SH-SY5Y (cell line): Measurements from ENCODE around the gene SLC2A13.

Experiments used
- GATA2 ChIP-seq: IDR thresholded peaks from 2 replicates; pipeline ENCODE4 v1.6.1; 2011; ENCODE audit warnings: mild to moderate bottlenecking, low read depth, low read length
- GATA3 ChIP-seq: IDR thresholded peaks from 2 replicates; pipeline ENCODE4 v1.6.1; 2011; ENCODE audit warnings: low read depth, mild to moderate bottlenecking, low read length, moderate library complexity

The SLC2A13 gene

DNA sequence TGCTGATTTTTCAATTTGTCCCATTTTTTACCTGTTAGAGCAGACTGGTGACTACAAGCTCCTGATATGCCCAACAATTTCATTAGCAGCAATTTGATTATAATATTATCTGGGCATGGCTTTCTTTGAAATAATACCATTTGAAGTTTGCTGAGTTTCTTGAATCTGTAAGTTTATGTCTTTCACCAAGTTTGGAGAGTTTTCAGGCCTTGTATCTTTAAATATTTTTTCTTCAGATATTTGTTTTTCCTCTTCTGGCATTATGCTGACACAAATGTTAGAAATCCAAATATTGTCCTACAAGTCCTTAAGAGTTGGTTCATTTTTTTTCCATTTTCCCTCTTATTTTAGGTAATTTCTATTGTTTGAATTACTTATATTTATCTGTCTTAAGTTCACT, 30.4 kb downstream of the SLC2A13 start:
- TF ChIP-seq GATA2 (no peak), GATA3 (no peak)

DNA sequence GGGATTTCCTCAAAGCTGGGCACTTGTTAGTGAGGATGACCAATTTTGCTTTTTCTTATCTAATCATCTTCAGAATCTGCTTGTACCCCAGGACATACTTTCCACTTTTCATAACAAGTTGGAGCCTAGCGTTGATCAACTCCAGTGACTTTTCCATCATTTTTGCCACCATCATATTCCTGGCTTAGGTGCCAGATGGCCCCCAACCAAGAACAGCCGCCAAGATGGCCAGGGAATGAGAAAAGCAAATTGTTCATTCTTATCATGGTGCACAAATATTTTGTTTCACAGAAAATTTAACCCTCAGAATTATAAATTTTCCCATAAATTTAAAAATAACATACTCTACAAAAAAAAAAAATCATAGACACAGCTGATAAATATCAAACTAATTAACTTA, 37.5 kb downstream of the SLC2A13 start:
- no peak for TF ChIP-seq GATA2

DNA sequence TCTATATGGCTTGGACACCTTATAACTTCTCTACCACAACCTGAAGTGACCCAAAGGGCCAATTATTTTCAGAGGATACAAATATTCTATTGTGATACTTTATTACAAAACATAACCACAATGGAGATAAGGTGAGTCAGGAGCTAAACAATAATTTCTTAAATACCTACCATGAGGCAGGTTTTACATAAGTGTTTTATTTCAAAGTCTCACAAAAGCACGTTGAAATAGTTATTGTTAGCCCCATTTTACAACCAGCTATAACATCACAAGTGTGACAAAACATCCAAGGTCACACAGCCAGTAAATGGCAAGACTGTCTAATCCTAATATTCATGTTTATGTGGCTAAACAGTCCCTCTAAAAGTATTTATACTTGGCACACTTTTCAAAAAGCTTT, 40.2 kb downstream of the SLC2A13 start:
- no peak for TF ChIP-seq GATA3
- TF ChIP-seq GATA2 = no peak

DNA sequence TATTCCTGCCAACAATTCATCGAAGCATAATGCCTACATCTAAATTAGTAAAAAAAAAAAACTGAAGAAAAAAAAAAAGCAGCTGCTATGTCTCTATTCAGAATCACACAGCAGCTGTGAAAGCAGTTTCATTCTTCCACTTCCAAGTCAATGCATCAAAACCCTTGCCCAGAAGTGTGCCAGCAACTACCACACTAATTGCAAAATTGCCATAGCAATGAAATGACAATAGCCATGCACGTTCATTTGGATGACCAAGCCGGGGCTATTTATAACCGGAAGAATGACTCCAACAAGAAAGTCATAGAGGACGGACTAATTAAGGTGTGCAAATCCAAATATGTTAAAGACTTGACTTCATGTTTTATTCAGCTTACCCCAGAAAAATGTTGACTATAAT, 42.5 kb downstream of the SLC2A13 start:
- TF ChIP-seq GATA2 (no peak), GATA3 (no peak)

DNA sequence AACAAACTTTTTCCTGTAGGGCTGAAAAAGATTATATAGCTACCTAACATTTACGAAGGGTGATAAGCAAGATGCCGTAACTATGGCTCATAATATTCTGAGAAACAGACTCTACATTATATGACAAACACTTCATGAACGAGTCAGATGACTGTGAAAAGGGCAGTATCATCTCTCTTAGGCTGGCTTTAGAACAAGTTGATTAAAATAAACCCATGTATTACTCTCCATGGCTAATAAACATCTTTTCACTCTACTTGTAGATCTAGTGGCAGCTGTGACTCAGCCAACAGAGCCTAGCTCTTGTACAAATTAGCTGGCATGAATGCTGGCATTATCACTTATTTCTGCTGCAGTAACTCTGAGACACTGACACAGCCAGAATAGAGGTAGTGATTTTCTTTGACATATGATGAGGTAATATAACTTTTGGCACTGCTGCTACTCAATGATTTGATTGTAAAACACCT, 47.1 kb downstream of the SLC2A13 start:
- TF ChIP-seq GATA3 = no peak

DNA sequence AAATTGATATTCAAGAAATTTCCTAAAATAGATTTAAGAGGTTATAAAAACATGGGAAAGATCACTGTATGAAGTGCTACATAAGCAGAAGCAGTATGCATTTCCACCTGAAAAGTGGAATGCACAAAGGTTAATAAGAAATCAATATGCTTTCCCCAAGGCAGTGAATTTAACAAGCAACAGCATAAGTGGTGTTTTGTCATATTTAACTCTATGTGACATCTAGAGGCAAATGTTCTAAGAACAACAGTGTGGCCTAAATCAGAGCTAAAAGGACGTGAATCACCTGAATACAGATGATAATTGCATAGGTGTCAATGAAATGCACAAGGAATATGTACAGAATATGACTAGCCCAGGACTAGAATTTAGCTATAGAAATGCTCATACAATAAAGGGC, 49.5 kb downstream of the SLC2A13 start:
- TF ChIP-seq GATA3 = no peak
- TF ChIP-seq GATA2 = no peak

DNA sequence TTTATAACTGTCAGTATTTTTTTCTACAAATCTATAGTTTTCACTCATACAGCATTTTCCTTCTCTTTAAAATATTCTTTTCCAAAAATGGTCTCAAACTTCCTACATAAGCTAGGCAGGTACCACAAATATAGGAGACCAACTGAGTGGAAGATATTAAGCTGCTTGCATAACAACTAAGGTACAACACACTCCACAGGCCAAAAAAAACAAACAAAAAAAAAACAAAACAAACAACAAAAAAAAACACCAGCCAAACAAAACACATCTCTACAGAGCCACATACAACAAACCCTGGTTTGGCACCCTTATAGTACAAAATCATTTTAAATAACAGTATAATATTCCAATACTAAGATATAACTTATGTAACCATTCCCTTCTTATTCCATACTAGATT, 50.1 kb downstream of the SLC2A13 start:
- TF ChIP-seq GATA3 (no peak), GATA2 (no peak)

DNA sequence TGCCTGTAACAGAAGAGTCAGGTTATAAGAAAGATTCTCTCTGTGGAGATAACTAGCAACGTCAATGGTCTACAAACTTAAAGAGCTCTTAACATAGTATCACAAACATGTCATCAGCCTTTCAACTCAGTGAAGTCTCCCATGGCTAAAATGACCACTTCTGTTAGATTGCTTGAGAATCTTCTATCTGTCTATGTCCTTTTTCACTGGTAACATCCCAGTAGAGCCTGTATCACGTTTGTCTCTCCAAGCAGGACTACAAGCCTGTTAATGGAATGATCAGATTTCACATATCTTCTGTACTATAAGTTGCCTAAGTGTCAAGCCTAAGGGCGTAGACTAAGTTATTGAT, 50.7 kb downstream of the SLC2A13 start:
- no peak for TF ChIP-seq GATA3
- no peak for TF ChIP-seq GATA2

DNA sequence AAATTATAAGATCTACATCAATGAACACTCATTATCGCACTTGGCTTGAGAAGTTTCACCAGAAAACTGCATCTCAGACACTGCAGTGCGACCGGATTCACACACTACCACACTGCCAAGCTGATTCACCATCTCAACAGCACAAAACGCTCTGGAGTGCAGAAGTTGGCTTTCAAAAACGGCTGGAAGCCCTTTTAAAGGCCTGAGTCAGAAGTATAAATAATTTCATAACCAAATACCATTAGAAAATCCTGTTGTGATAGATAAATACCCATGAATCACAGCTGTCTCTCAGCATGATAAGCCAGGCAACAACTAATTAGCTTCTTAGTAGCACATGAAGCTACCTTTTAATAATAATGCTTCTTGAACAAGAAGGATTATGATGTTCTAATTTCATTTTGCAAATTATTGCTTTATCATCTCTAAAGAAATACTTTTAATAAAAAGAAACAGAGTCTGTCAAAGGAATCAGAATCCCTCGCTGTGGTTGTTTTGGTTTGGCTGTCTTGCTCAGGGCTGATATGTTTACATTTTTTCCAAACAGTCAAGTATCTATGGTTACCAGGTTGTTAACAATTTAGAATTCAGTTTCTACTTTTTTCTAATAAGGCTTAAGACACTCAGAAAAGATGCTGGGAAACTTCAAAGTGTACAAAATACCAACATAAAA, 51.2 kb downstream of the SLC2A13 start:
- no peak for TF ChIP-seq GATA2
- no peak for TF ChIP-seq GATA3

DNA sequence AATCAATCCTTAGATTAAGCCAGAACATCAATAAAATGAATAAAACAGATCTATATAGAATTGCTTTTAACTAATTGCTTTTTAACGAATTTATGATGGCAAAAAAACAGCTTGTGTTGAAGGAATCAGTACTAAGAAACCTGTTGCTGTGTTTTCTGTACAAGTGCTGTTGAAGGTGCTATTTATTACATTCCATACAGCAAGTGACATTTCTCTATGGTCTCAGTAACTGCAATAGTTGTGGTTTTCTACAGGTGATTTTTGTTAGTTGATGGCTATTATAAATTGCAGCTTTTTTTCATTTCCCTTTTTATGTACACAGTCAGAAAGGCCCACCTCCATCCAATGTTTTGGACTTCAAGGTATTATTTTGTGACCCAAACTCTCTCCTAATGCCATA, 56.6 kb downstream of the SLC2A13 start:
- TF ChIP-seq GATA3 = no peak
- no peak for TF ChIP-seq GATA2

DNA sequence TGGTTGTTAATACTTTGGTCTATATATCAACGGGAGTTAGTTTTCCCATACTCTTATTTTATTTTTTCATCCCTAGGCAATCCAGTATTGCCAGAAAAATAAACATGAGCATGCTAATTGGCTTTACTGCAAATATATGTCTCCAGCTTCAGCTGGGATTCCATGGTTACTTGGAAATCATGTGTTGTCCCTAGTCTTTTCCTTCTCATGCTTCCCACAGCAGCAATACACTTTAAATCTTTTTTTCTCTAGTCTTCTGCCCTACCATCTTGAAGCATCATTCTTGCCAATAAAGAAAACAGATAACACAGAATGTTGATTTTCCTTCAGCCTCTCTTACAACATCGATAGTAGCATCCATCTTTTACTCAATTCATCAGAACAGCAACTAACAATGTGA, 60.2 kb downstream of the SLC2A13 start:
- no peak for TF ChIP-seq GATA3
- TF ChIP-seq GATA2 = no peak

DNA sequence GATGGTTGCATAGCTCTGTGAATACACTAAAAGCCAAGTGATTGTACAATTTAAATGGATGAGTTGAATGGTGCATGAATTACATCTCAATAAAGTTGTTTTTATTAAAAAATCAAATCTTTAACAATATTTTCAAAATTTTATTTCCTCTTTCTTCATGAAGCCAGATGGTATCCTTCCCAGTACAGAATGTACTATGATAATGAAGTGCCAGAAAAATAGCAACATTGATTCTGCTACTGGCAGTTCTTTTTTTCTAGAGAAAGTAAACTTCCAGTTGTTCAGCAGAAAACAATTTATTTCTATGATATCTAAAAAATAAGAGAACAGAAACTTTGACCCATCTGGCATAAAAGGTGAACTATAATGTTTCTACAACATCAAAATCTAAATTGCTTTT, 61.5 kb downstream of the SLC2A13 start:
- no peak for TF ChIP-seq GATA2
- TF ChIP-seq GATA3 = no peak

DNA sequence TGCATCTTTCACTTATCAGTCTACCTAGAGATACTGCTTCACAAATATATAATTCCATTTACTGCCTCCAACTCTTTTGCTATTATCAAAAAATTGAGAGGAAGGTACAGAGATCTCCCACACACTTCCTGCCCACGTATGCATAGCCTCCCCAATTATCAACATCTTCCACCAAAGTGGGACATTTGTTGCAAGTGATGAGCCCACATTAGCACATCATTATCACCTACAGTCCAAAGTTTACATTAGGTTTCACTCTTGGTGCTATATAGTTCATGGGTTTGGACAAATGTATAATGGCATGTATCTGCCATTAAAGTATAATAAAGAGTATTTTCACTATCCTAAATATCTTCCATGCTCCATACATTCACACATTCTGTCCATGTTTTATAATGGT, 66.3 kb downstream of the SLC2A13 start:
- TF ChIP-seq GATA2 (no peak), GATA3 (no peak)

DNA sequence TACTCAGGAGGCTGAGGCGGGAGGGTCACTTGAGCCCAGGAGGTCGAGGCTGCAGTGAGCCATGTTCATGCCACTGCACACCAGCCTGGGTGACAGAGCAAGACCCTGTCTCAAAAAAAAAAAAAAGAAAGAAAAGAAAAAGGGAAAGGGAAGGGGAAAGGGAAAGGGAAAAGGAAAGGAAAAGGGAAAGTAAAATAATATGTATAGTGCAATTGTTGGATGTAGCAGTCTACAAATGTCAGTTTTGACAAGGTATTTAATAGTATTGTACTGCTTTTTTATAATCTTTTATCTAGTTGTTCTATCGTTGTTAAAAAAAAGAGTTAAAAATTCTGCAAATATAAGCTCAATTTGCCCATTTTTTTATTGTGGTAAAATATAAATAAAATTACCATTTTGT, 67.3 kb downstream of the SLC2A13 start:
- no peak for TF ChIP-seq GATA3
- no peak for TF ChIP-seq GATA2

DNA sequence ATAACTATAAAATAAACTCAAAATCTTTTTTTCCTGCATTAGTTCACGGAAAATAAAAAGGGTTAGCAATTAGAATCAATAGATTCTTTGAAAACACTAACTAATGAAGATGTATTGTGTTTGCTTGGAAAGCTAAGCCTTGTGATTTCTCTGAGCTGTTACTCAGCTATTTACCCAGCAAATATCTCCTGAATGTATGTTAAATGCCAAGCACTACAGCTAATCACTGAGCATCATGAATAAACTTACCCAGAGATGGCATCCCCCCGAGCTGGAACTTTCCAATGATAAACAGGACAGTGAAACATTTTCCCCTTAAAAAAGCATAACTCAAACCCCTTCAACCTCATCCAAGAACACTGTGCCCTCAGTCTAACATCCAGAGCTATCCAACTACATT, 71.2 kb downstream of the SLC2A13 start:
- no peak for TF ChIP-seq GATA2
- TF ChIP-seq GATA3 = no peak

DNA sequence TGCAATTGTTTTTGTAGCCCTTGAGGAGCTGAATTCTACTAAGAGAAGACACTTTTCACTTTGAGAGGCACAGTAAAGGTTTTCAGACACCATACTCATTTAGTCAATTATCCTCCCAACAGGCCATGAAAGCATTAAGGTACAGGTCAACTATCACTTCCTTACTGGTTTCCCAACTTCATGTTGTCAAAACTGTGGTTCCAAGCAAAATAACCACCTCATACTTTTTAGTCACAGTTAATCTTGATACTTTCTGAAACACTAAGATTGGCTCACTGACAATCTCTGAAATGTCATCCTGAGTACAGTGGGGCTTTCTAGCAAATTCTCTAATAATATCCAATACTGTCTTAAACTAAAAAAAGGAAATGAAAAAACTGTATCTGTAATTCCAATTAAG, 71.7 kb downstream of the SLC2A13 start:
- no peak for TF ChIP-seq GATA3
- TF ChIP-seq GATA2 = no peak
